Activated CD4-positive, alpha-beta T cell treated with anti-CD3 and anti-CD28 coated beads for 48 hours (primary cell): ENCODE data around the gene BTBD9.

Experiments
- DNase-seq: peaks from one replicate; pipeline ENCODE4 v3.0.0-alpha.2; 2020

BTBD9 gene

DNA sequence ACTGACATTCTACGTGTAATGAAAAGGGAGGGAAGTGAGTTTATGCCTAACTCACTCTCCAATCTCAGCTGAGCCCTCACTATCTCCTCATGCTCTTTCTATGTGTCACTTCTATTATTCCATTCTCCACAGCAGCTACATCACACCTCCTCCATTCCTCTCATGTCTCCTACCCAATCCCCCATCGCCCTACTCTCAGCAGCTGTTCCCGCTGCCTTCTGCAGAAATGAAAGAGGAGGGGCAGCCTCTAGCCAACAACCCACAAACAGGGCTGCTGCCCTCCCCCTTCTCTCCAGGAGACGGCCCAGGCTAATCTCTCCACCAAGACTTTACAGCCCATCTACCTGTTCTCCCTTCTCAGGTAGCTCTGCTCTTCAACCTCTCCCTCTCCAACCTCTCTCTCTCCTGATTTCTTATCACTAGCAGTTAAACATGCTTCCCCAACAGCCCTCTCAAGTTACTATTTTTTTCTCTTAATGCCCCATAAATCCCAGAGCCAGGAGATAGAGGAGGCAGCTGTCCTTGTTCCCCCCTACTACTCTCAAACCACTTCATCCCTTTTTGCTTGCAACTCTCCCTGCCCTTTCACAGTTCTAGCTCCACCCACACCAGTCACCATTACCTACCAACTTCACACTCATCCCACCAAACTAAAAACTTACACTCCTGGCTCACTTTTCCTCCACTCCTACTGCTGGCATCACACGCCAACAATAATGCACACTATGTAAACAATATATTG is 136.5 kb downstream of the BTBD9 start:
- DNase-seq, result no peak

GRCh38 chr6:38502423-38502822 is 137.3 kb downstream of the BTBD9 start:
- no peak for DNase-seq

DNA sequence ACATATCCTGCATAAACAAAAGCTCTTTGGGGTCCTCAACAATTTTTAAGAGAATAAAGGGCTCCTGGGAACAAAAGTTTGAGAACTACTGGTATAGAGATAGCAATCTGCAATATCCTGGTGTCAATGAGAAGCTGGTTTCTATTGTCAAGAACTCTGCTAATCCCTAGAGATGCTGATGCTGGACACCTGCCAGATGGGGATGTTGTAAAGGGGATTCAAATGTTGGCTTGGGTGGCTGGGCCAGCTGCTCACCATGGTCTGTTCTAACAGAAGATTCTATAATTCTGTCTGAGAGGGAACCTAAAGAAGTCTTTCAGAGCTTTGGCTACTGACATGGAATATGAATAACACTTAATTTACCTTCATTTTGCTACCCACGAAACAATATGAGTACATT is 137.8 kb downstream of the BTBD9 start:
- no peak for DNase-seq

DNA sequence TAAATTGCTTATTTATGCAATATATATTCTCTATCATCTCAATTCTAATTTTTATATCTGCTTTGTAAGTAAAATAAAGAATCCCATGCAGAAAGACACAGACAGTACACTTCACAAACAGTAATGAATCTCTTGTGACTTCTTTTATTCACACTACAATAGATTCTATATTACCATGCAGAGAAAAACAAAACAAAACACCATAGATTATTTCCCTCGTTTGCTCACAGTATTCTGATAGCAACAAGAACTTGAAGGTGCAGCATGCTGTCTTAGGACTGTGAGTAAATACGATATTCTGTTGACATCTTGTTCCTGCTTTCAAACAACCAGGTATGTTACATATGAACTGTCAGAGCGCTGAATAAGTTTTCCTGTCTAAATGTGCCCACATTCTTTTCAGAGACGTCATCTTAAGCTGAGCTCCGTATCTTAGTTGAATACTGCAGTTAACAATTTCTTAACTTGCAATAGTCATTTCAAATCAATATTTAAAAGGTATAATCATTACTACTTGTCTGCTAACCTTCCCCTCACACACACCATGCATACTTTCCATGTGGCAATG is 140.1 kb downstream of the BTBD9 start:
- DNase-seq, result no peak

- no peak for DNase-seq
Measured at GRCh38 chr6:38498805-38499445, 140.8 kb downstream of the BTBD9 start.

GRCh38 chr6:38498085-38498484 is 141.6 kb downstream of the BTBD9 start:
- DNase-seq, result no peak

DNA sequence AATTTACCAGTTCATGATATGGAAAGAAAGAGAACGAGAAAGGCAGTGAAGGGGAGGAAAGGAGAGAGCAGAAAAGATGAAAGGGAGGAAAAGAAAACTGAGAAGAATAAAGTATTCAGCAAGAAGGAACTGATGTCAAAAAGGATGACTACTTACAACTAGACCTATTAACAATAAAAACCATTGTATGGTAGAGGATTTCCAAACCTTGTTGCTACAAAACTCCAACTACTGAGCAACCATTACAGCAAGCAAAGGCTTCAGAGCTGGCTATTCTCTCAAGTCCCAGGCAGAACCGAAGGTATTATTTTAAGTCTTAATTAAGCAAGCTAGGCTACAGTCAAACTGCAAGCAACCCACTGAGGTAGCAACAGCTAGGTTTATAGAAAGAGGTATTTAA is 142.2 kb downstream of the BTBD9 start:
- no peak for DNase-seq

- DNase-seq, result peak; percentile 34
Measured at GRCh38 chr6:38495922-38496635, 143.7 kb downstream of the BTBD9 start.

- DNase-seq, result peak; percentile 21
Measured at GRCh38 chr6:38495518-38495917, 144.2 kb downstream of the BTBD9 start.

- peak; percentile 87 for DNase-seq
Measured at GRCh38 chr6:38493931-38494547, 145.7 kb downstream of the BTBD9 start.

- DNase-seq, result no peak
Measured at GRCh38 chr6:38492031-38492430, 147.7 kb downstream of the BTBD9 start.

DNA sequence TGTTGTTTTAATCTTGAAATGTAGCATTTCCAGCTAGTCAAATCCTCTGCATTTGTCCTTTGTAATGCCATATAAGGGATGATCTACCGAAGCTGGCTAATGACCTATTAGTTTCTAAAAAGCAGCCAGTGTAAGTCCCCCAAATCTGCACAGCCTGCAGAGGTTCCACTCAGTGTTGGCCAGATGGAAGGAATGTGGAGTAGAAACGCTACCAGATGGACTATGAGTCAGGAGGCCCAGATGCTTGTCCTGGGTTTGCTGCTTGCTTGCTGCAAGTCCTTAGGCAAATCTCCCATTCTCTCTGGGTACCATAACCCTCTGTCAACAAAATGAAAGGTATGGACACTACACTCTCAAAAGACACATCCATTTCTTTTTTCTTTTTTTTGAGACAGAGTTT is 149.8 kb downstream of the BTBD9 start:
- no peak for DNase-seq

DNA sequence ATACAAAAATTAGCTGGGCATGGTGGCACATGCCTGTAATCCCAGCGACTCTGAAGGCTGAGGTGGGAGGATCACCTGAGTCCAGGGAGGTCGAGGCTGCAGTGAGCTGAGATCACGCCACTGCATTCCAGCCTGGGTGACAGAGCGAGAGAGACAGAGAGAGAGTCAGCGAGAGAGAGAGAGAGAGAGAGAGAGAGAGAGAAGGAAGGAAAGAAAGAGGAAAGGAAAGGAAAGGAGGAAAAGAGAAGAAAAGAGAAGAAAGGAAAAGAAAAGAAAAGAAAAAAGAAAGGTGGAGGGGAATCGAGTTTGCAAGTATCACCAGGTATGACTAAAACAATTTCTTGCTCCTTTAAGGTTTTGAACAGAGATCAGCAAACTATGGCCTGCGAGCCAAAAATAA is 152.3 kb downstream of the BTBD9 start:
- DNase-seq, result no peak

DNA sequence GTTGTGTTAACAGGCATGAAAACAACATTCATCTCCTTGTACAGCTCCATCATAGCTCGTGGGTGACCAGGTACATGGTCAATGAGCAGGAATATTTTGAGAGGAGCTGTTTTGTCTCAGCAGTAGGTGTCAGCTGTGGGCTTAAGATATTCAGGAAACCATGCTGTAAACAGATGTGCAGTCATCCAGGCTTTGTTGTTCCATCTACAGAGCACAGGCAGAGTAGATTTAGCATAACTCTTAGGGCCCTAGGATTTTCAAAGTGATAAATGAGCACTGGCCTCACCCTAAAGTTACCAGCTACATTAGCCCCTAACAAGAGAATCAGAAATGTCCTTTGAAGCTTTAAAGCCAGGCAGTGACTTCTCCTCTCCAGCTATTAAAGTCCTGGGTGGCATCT is 154.2 kb downstream of the BTBD9 start:
- DNase-seq, result no peak

DNA sequence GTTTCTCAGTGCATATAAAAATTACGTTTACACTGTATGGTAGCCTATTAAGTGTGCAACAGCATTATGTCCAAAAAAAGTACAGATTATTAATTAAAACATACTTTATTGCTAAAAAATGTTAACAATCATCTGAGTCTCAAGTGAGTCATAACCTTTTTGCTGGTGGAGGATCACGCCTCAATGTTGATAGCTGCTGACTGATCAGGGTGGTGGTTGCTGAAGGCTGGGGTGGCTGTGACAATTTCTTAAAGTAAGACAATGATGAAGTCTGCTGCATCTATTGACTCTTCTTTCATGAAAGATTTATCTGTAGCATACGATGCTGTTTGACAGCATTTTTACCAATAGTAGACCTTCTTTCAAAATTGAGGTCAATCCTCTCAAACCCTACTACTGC is 155.1 kb downstream of the BTBD9 start:
- no peak for DNase-seq

DNA sequence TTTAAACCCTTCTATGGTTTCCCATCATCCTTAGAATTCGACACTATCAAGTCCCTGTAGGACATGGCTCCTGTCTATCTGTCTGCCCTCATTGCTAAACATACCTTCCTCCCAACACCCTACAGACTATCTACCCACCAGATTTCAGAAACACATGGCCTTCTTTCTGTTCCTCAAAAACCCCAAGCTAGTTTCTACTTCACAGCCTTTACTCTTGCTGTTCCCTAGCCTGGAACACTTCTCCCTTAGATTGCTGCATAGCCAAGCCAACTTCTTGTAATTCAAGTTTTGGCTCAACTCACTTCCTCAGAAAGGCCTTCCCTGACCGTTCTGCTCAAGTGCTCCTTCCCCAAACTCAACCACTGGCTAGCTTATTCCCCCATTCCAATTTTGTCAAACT is 156.2 kb downstream of the BTBD9 start:
- DNase-seq, result no peak

GRCh38 chr6:38482466-38482865 is 157.3 kb downstream of the BTBD9 start:
- DNase-seq, result no peak

DNA sequence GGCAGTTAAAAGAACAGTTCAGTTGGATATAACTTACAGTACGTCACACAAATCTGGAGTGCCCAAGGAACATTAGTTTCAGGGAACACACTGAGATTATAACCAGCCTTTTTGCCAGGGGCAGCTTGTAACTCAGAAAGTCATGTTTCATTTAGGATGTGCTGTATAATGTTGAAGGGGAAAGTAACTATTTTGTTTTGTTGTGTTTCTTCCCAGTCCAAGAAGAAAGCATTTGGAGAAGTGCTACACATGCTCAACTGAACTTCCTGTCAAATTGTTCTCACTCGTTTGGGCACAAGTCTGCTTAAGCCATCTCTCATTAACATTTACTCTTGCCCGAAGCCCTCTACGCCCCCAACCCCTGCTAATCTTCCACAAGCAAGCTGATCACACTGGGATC is 157.9 kb downstream of the BTBD9 start:
- DNase-seq, result no peak

- no peak for DNase-seq
Measured at GRCh38 chr6:38481211-38481836, 158.4 kb downstream of the BTBD9 start.

DNA sequence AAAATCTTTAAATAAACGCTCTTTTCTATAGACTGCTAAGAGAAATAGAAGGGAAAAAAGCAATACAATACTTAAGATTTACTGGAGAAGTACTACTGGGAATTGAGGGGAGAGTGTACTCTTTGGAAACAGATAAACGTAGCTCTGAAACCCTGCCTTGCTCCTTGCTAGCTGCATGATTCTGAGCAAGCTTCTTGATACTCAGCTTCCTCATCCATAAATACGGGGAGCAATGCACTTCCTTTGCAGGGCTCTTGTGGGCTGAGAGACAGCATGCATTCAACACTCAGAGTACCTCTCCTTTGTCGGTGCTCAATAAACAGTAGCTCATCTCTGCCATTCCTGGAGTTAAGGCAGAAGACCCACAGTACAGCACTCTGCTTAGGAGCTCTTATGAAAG is 159.7 kb downstream of the BTBD9 start:
- DNase-seq, result no peak

- DNase-seq, result no peak
Measured at GRCh38 chr6:38479331-38479730, 160.4 kb downstream of the BTBD9 start.

DNA sequence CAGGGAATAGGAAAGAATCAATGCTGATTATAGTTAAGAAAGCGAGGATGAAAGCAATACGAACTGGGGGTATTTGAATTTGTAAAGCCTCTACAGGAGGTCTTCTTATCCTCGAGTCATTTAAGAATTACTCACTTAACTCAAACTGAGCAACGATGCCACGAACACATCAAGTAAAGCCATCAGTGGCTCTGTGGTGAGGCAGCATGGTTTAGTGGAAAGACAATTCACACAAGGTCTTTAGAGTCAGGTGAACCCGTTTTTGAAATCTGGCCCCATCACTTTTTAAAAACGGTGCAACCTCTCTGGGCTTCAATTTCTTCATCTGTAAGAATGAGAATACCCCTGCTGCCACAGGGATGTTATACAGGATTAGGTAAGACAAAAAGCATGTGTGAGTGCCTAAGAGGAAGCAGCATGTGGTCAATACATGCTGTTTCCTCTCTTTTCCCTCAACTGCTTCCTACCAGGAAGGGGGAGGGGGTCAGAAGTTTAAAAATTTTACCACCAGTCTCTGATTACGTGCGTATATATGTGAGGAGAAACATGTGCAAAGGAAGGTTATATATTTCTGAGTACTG is 162.0 kb downstream of the BTBD9 start:
- no peak for DNase-seq

DNA sequence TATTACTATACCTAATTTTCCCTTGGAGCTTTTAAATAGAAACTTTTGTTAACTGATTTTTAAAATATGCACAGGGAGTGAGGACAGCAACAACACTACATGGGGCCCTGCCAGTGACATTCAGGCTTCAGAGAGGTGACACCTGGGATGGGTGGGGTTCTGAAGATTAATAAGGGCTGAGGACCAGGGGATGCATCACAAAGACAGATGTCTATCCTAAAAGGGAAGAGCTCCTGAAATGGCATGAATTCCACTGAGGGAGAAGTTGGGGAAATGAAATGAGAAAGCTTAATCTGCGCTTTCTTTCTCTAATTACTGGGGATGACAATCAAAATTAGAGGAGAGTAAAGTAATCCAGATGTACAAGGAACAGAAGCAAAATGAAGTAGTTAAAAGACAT is 162.8 kb downstream of the BTBD9 start:
- no peak for DNase-seq
